ENCODE results near the gene MMP11.
A peak's percentile ranks its signal among the peaks of the same experiment; 100 is the strongest.

MMP11 gene

DNA sequence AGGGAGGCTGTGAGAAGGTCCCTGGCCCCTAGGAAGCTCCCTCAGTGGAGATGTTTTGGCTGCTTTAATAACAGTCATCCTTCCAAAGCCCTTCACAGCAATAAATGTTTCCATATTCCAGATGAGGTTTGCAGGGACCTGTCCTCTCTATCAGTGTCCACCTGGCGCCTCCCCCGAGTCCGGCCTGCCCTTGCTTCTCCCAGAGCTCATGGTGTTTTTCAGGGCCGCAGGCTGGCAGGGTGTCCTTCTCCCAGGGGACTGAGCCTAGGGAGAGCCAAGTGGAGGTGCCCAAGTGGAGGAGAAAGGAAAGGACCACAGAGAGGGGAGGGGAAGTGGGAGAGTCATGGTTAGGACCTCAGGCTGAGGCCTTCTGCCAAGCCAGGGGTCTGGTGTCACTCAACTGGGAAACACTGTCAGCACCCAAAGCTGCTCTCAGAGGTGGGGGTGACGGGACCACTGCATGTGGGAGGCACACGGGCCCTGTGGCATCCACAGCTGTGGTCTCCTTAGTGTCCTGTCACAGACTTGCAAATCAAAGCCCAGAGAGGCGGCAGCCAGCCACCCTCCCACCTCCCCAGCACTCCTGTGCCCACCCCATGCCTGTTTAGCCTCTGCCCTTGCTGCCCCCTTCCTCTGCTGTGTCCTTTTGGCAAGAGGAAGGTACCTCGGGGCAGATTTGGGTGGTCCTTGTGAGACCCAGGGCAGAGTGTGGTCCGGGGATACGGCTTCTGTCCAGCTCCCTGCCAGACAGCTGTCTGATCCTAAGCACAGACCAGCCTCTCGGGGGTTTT, 59.8 kb downstream of the MMP11 start:
- no peaks in the 10 kb centered on the region for H3K9me3 ChIP-seq
- no peak for TF ChIP-seq CTCF (IDR thresholded peaks at IDR 0.05)
- no peak overlapping the region for H3K4me3 ChIP-seq
- no peaks in the 10 kb centered on the region for H3K27me3 ChIP-seq
- peaks cover 4 to 86% (median 56%) of the 10 kb centered on the region in 3 donors for H3K36me3 ChIP-seq
- DNase-seq, result peak in 1 of 2 donors; percentile 54
- H3K4me1 ChIP-seq, result peaks cover 0 to 32% (median 20%) of the 10 kb centered on the region in 4 donors
- intact Hi-C loops (cut with DNase I; ENCODE audit: low total_unique reads), result no loop called here
- H3K27ac ChIP-seq, result no peak overlapping the region

- intact Hi-C loops (cut with DNase I; ENCODE audit: low total_unique reads), result no loop called here
- DNase-seq, result peak in 1 of 2 donors; percentile 56
- no peak overlapping the region for H3K4me3 ChIP-seq
- H3K9me3 ChIP-seq, result no peaks in the 10 kb centered on the region
- peaks cover 0 to 84% (median 50%) of the 10 kb centered on the region in 3 donors for H3K36me3 ChIP-seq
- no peak overlapping the region for H3K27ac ChIP-seq
- no peak for TF ChIP-seq CTCF (IDR thresholded peaks at IDR 0.05)
- no peaks in the 10 kb centered on the region for H3K27me3 ChIP-seq
- H3K4me1 ChIP-seq, result peaks cover 0 to 36% (median 24%) of the 10 kb centered on the region in 4 donors
Measured at GRCh38 chr22:23833017-23833751, 60.5 kb downstream of the MMP11 start.
